ENCODE results near the gene AFF3.

- no peak for TF ChIP-seq CTCF (IDR thresholded peaks at IDR 0.05; ENCODE audit: low read length)
- no peak for TF ChIP-seq EZH2 (optimal IDR thresholded peaks at IDR 0.05; ENCODE audit: low read depth, low read length)
Measured at GRCh38 chr2:99940963-99941362, 201.4 kb downstream of the AFF3 start.
